HEK293 (cell line): ENCODE results near the gene CIAO2B.

Experiments
- CTCF ChIP-seq: fragments of 450-650 bp; formaldehyde crosslinking; IDR thresholded peaks from 2 replicates; pipeline ENCODE4 v1.5.1; 2016; ENCODE audit warnings: missing biosample characterization, missing genetic modification characterization
- REST ChIP-seq: fragments of 450-650 bp; formaldehyde crosslinking; IDR thresholded peaks from 2 replicates; pipeline ENCODE4 v1.5.1; 2016; ENCODE audit warnings: missing biosample characterization, missing genetic modification characterization
- ZNF138 ChIP-seq: fragments of 450-650 bp; formaldehyde crosslinking; IDR thresholded peaks from 2 replicates; pipeline ENCODE4 v1.5.1; 2016; ENCODE audit warnings: missing biosample characterization, missing genetic modification characterization, borderline replicate concordance
- ZNF155 ChIP-seq: fragments of 450-650 bp; formaldehyde crosslinking; IDR thresholded peaks from 2 replicates; pipeline ENCODE4 v1.5.1; 2016; ENCODE audit warnings: missing biosample characterization, missing genetic modification characterization
- ZNF398 ChIP-seq: fragments of 450-650 bp; formaldehyde crosslinking; IDR thresholded peaks from 2 replicates; pipeline ENCODE4 v1.5.1; 2017; ENCODE audit warnings: missing biosample characterization, missing genetic modification characterization
- ZNF626 ChIP-seq: fragments of 450-650 bp; sonication (Bioruptor Pico); formaldehyde crosslinking; IDR thresholded peaks from 2 replicates; pipeline ENCODE4 v1.5.1; 2018; ENCODE audit warnings: missing biosample characterization, missing genetic modification characterization, inconsistent platforms
- ZNF670 ChIP-seq: fragments of 450-650 bp; formaldehyde crosslinking; IDR thresholded peaks from 2 replicates; pipeline ENCODE4 v1.5.1; 2016; ENCODE audit warnings: missing biosample characterization, missing genetic modification characterization, low read depth

- TF ChIP-seq ZNF138 (tag by site-specific recombination) (no peak), CTCF (tag by site-specific recombination) (no peak), ZNF155 (tag by site-specific recombination) (no peak), REST (no peak), ZNF670 (tag by site-specific recombination) (no peak), ZNF398 (tag by site-specific recombination) (no peak), ZNF626 (tag by site-specific recombination) (no peak)
Measured at GRCh38 chr16:66946974-66947301, 12.7 kb upstream of the CIAO2B start.
